Bladder microvascular endothelial cell (primary cell): Measurements from ENCODE around the gene PDGFRB. TPM values are rescaled to one million over a fixed set of nuclear protein-coding genes. Genes with fewer than 3 reads are reported as not detected.

Experiments
- total RNA-seq: library from RNA; depleted of rRNA; stranded (reverse); fragments of >200 nt; gene quantifications from 2 replicates; pipeline ENCODE4 v1.2.3, GENCODE V29; 2014

Gene PDGFRB
- total RNA-seq = 2.6 and 8.9 TPM in 2 replicates

GRCh38 chr5:150155258-150156026, at the start of gene PDGFRB:
Gene PDGFRB, minus strand, starts transcription at chr5:150155845. Its CDS starts 18,798 bp downstream, at chr5:150137047.

DNA sequence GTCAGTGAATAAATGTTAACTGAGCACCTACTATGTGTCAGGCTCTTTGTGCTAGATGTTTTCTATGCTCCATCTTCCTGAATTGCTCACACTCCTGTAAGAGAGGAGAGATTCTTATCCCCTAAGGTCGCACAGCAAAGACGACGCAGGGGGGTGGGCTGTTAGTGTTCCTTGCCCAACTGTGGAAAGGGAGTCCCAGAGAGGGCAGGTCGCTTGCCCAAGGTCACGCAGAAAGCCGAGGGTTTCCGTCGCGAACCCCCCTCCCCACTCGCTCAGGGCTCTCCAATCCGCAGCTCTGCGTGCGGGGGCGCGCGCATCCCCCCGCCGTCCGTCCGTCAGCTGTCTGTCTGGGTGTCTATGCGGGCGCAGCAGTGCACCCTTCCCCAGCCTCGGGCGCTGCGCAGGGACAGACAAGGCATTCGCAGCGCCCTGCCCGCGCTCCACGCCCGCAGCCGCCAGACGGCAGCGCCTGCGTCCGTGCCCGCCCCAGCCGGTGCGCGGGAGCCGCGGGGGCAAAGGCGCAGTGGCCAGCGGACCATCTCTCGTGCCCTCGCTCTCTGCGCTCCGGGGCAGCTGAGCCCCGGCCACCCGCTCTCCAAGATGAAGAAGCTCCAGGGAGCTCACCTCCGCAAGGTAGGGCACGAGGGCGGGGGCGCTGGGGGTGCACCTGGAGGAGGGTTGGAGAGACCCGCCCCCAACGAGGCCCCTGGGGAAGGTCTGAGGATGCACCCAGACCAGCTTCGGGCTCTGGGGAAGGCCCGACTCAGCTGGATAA, 34.3 kb upstream of the PDGFRB start, which contains the start of gene SLC6A7:
TSS of gene SLC6A7 (plus strand) at position 335 of the 775 bp plus-strand sequence. CDS start at position 601, 266 bp downstream.

DNA sequence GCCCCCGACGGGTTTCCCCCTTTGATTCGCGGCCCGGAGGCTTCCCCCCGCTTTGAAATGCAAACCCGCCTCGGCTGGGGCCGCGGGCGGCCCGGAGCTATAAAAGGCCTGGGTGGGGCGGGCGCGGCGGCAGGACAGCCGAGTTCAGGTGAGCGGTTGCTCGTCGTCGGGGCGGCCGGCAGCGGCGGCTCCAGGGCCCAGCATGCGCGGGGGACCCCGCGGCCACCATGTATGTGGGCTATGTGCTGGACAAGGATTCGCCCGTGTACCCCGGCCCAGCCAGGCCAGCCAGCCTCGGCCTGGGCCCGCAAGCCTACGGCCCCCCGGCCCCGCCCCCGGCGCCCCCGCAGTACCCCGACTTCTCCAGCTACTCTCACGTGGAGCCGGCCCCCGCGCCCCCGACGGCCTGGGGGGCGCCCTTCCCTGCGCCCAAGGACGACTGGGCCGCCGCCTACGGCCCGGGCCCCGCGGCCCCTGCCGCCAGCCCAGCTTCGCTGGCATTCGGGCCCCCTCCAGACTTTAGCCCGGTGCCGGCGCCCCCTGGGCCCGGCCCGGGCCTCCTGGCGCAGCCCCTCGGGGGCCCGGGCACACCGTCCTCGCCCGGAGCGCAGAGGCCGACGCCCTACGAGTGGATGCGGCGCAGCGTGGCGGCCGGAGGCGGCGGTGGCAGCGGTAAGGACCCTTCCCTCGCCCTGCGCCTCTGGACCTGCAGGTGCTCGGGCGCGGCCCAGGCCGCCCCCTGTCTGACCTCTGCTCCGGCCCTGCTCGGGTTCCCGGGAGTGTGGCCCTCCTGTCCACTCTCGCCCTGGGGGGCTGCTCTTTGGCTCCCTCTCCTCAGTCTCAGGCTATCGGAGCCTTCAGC, 11.2 kb upstream of the PDGFRB start, which contains the start of gene CDX1:
TSS of gene CDX1 (plus strand) at position 129 of the 862 bp plus-strand sequence. CDS start at position 228, 99 bp downstream.

GRCh38 chr5:150085950-150086715, 69.5 kb downstream of the PDGFRB start, which contains the start of gene CSF1R:
Gene CSF1R, minus strand, starts transcription at chr5:150086554. Its CDS starts 127 bp downstream, at chr5:150086427.

Other genes starting within 250 kb of the PDGFRB start
- gene PDE6A, start 211.1 kb downstream of the PDGFRB start, total RNA-seq = 0.06 TPM in 1 of 2 replicates, not detected in the other
- 13.6 and 40.5 TPM in 2 replicates for gene SLC26A2, start 195.1 kb downstream of the PDGFRB start, total RNA-seq
- 4.5 and 6.2 TPM in 2 replicates for gene TIGD6, start 155.2 kb downstream of the PDGFRB start, total RNA-seq
- 31.1 and 51.5 TPM in 2 replicates for gene HMGXB3, start 155.1 kb downstream of the PDGFRB start, total RNA-seq
- not detected in 2 replicates for gene CSF1R, start 69.3 kb downstream of the PDGFRB start, total RNA-seq
- gene CDX1, start 10.9 kb upstream of the PDGFRB start, total RNA-seq = not detected in 2 replicates
- not detected in 2 replicates for gene SLC6A7, start 34.2 kb upstream of the PDGFRB start, total RNA-seq
- gene CAMK2A, start 133.9 kb upstream of the PDGFRB start, total RNA-seq = not detected in 2 replicates
- 0.16 and 0.63 TPM in 2 replicates for gene ARSI, start 147.1 kb upstream of the PDGFRB start, total RNA-seq
- gene TCOF1, start 201.9 kb upstream of the PDGFRB start, total RNA-seq = 10.7 and 22.2 TPM in 2 replicates